OCI-LY7 (cell line): ENCODE data around the gene ULK4. TPM values are rescaled to one million over a fixed set of nuclear protein-coding genes. Genes with fewer than 3 reads are reported as not detected.

Experiments used
- BruUV-seq: library from RNA; stranded (reverse); fragments of 400-500 nt; replicated peaks from 2 replicates; lab custom pipeline; 2021; lab: Mats Ljungman, UMichigan
- CTCF ChIA-PET: fragments of 300-600 bp; sonication (Branson Sonifier 250); formaldehyde crosslinking; loops from one replicate; lab custom pipeline; 2022; ENCODE audit warnings: antibody characterized with exemption; ENCODE audit not compliant: unreplicated experiment; lab: Charles Lee
- POLR2A ChIA-PET: fragments of 300-600 bp; sonication (Branson Sonifier 250); formaldehyde crosslinking; loops from one replicate; lab custom pipeline; 2022; ENCODE audit warnings: antibody characterized with exemption; lab: Charles Lee
- DNase-seq: peaks from one replicate; pipeline ENCODE4 v3.0.0-alpha.2; 2015; ENCODE audit warnings: low spot score
- H2AFZ ChIP-seq: fragments of 200-600 bp; sonication (generic), shearing (Covaris generic); 2 replicates; pipeline ENCODE4 v1.6.1; 2014; ENCODE audit warnings: mild to moderate bottlenecking, antibody characterized with exemption, low read length, moderate library complexity
- H3K27ac ChIP-seq: fragments of 200-600 bp; sonication (generic); 2 replicates; pipeline ENCODE4 v1.5.1; 2014; ENCODE audit warnings: mixed run types, low read depth, mild to moderate bottlenecking, moderate library complexity, low read length, inconsistent platforms; ENCODE audit not compliant: poor library complexity, severe bottlenecking
- H3K36me3 ChIP-seq: fragments of 200-600 bp; sonication (generic); 2 replicates; pipeline ENCODE4 v1.6.1; 2014; ENCODE audit warnings: mild to moderate bottlenecking, antibody characterized with exemption, low read length, moderate library complexity, mixed read lengths; ENCODE audit not compliant: insufficient read depth
- H3K4me1 ChIP-seq: fragments of 200-600 bp; sonication (generic); 2 replicates; pipeline ENCODE4 v1.5.1; 2014; ENCODE audit warnings: mild to moderate bottlenecking, low read length; ENCODE audit not compliant: insufficient read depth, poor library complexity, severe bottlenecking
- H3K4me2 ChIP-seq: fragments of 200-600 bp; sonication (generic); 2 replicates; pipeline ENCODE4 v1.6.1; 2014; ENCODE audit warnings: mild to moderate bottlenecking, low read length
- H3K4me3 ChIP-seq: fragments of 200-600 bp; sonication (generic); 2 replicates; pipeline ENCODE4 v1.5.1; 2014; ENCODE audit warnings: mild to moderate bottlenecking, low read depth, low read length; ENCODE audit not compliant: poor library complexity, severe bottlenecking
- H3K79me2 ChIP-seq: fragments of 200-600 bp; sonication (generic); 2 replicates; pipeline ENCODE4 v1.6.1; 2016; ENCODE audit warnings: low read depth, mild to moderate bottlenecking, low read length, moderate library complexity, mixed read lengths; ENCODE audit not compliant: insufficient read depth
- H3K9me2 ChIP-seq: fragments of 200-600 bp; sonication (generic); 2 replicates; pipeline ENCODE4 v1.6.1; 2016; ENCODE audit warnings: mild to moderate bottlenecking, low read length, mixed read lengths; ENCODE audit not compliant: insufficient read depth
- H3K9me3 ChIP-seq: fragments of 200-600 bp; sonication (generic); 2 replicates; pipeline ENCODE4 v1.6.1; 2014; ENCODE audit warnings: mild to moderate bottlenecking, mixed run types, low read length, mixed read lengths
- H4K20me1 ChIP-seq: fragments of 200-600 bp; sonication (generic); 2 replicates; pipeline ENCODE4 v1.6.1; 2014; ENCODE audit warnings: mild to moderate bottlenecking, antibody characterized with exemption, low read length, moderate library complexity, mixed read lengths; ENCODE audit not compliant: insufficient read depth
- CTCF ChIP-seq: fragments of 200-600 bp; sonication (generic); conservative IDR thresholded peaks from 2 replicates; pipeline ENCODE4 v1.5.1; 2014; ENCODE audit warnings: mild to moderate bottlenecking, antibody characterized with exemption, low read length, moderate library complexity, mixed read lengths
- EZH2phosphoT487 ChIP-seq: fragments of 200-600 bp; sonication (generic); IDR thresholded peaks from 2 replicates; pipeline ENCODE4 v1.6.1; 2018; ENCODE audit warnings: low read depth, borderline replicate concordance, mild to moderate bottlenecking, mixed run types, antibody characterized with exemption, low read length, moderate library complexity, mixed read lengths
- intact Hi-C: fragments of 100-400 bp; cut with micrococcal nuclease; formaldehyde crosslinking; loops from one replicate; pipeline ENCODE4 v1.10.0; 2022; ENCODE audit not compliant: unreplicated experiment
- total RNA-seq, 2 experiments: library from RNA; depleted of rRNA in 1 of 2; stranded (reverse); fragments of >200 nt in 1 of 2; shearing (Covaris generic) in 1 of 2; gene quantifications; 2 replicates each; pipeline ENCODE4 v1.2.3, GENCODE V29; 2014 to 2022

Gene ULK4
- total RNA-seq, 2 experiments from 2014 or later, result 18.9 to 21.0 TPM

GRCh38 chr3:41630708-41631107 lies 331.2 kb downstream of the ULK4 start:
- Histone ChIP-seq H3K36me3 (no peaks in the 10 kb centered on the region), H3K4me2 (no peak overlapping the region), H3K4me1 (no peaks in the 10 kb centered on the region), H2AFZ (no peak overlapping the region), H3K9me2 (no peaks in the 10 kb centered on the region), H4K20me1 (no peaks in the 10 kb centered on the region), H3K79me2 (no peaks in the 10 kb centered on the region), H3K4me3 (no peak overlapping the region), H3K27ac (no peak overlapping the region), H3K9me3 (no peaks in the 10 kb centered on the region)
- CTCF ChIA-PET, result no interaction called here
- DNase-seq, result no peak
- TF ChIP-seq EZH2phosphoT487 (no peak), CTCF (no peak)
- no TSS peak for BruUV-seq
- intact Hi-C loops, result no loop called here
- POLR2A ChIA-PET, result interaction anchor here (0.7 kb wide), 1 partner anchor 45 kb away, joined by 3 read pairs; no protein-coding TSS in a partner anchor

GRCh38 chr3:41629986-41630385 lies 331.9 kb downstream of the ULK4 start:
- H3K36me3 ChIP-seq, result no peaks in the 10 kb centered on the region
- H2AFZ ChIP-seq, result no peak overlapping the region
- ChIA-PET CTCF (no interaction called here), POLR2A (no interaction called here)
- no peaks in the 10 kb centered on the region for H3K79me2 ChIP-seq
- no peak for DNase-seq
- H3K4me3 ChIP-seq, result no peak overlapping the region
- no peak for TF ChIP-seq EZH2phosphoT487
- TF ChIP-seq CTCF, result no peak
- intact Hi-C loops, result no loop called here
- no peak overlapping the region for H3K27ac ChIP-seq
- H3K9me2 ChIP-seq, result no peaks in the 10 kb centered on the region
- no peak overlapping the region for H3K4me2 ChIP-seq
- no peaks in the 10 kb centered on the region for H3K4me1 ChIP-seq
- no peaks in the 10 kb centered on the region for H3K9me3 ChIP-seq
- BruUV-seq, result no TSS peak
- no peaks in the 10 kb centered on the region for H4K20me1 ChIP-seq

- ChIA-PET POLR2A (no interaction called here), CTCF (interaction anchor here (0.6 kb wide), 1 partner anchor 44 kb away, joined by 3 read pairs; no protein-coding TSS in a partner anchor)
- H3K4me3 ChIP-seq, result no peak overlapping the region
- BruUV-seq, result no TSS peak
- H3K27ac ChIP-seq, result no peak overlapping the region
- no peaks in the 10 kb centered on the region for H4K20me1 ChIP-seq
- no peaks in the 10 kb centered on the region for H3K4me1 ChIP-seq
- H2AFZ ChIP-seq, result no peak overlapping the region
- no peak for TF ChIP-seq CTCF
- no peak for TF ChIP-seq EZH2phosphoT487
- H3K79me2 ChIP-seq, result no peaks in the 10 kb centered on the region
- no peaks in the 10 kb centered on the region for H3K36me3 ChIP-seq
- H3K4me2 ChIP-seq, result no peak overlapping the region
- no peaks in the 10 kb centered on the region for H3K9me3 ChIP-seq
- H3K9me2 ChIP-seq, result no peaks in the 10 kb centered on the region
- no peak for DNase-seq
- intact Hi-C loops, result no loop called here
These were observed 332.8 kb downstream of the ULK4 start for GRCh38 chr3:41629072-41629471.
